GM21529 (cell line): ENCODE results near the gene LRRC42.
A peak's percentile ranks its signal among the peaks of the same experiment; 100 is the strongest.

ENCODE experiments used
- ATAC-seq: cut with Tn5 transposase; IDR thresholded peaks from one replicate; pipeline ENCODE4 v1.9.1; 2021; ENCODE audit not compliant: unreplicated experiment

LRRC42 gene

GRCh38 chr1:53938136-53938830, 7.9 kb upstream of the LRRC42 start:
- ATAC-seq, result no peak

- no peak for ATAC-seq
Measured at GRCh38 chr1:53942127-53942957, 3.8 kb upstream of the LRRC42 start.

GRCh38 chr1:53943090-53943489, 3.1 kb upstream of the LRRC42 start:
- no peak for ATAC-seq

GRCh38 chr1:53943490-53944043, 2.6 kb upstream of the LRRC42 start:
- ATAC-seq, result no peak

- no peak for ATAC-seq
Measured at GRCh38 chr1:53944469-53945182, 1.5 kb upstream of the LRRC42 start.

GRCh38 chr1:53945183-53945432, 1.0 kb upstream of the LRRC42 start:
- no peak for ATAC-seq

- ATAC-seq, result peak; percentile 70
Measured at GRCh38 chr1:53945433-53946251, 508 bp upstream of the LRRC42 start, which contains the start of gene IFT25. Gene IFT25, minus strand, starts transcription at chr1:53945699. Its CDS starts 5,617 bp downstream, at chr1:53940082.

- no peak for ATAC-seq
Measured at GRCh38 chr1:53947172-53947907, 1.2 kb downstream of the LRRC42 start.

- ATAC-seq, result no peak
Measured at GRCh38 chr1:53948291-53948690, 2.1 kb downstream of the LRRC42 start.

GRCh38 chr1:53949023-53949990, 3.2 kb downstream of the LRRC42 start:
- no peak for ATAC-seq

GRCh38 chr1:53951697-53952096, 5.5 kb downstream of the LRRC42 start:
- ATAC-seq, result no peak

GRCh38 chr1:53954128-53954527, 8.0 kb downstream of the LRRC42 start:
- no peak for ATAC-seq

GRCh38 chr1:53956308-53957168, 10.4 kb downstream of the LRRC42 start:
- no peak for ATAC-seq

GRCh38 chr1:53957194-53957818, 11.2 kb downstream of the LRRC42 start:
- ATAC-seq, result no peak

- ATAC-seq, result no peak
Measured at GRCh38 chr1:53959664-53960250, 13.6 kb downstream of the LRRC42 start.

GRCh38 chr1:53962395-53962794, 16.2 kb downstream of the LRRC42 start:
- ATAC-seq, result no peak

GRCh38 chr1:53963460-53963859, 17.3 kb downstream of the LRRC42 start:
- no peak for ATAC-seq
